Vagina (tissue), 2 donors: Measurements from ENCODE around the gene POLR3B. TPM values are rescaled to one million over a fixed set of nuclear protein-coding genes. Genes with fewer than 3 reads are reported as not detected.
"Not testable (repeated sequence)": the region's sequence is repeated elsewhere in the genome, so short reads cannot be mapped to it uniquely, and the experiment has no call there.

Experiments used
- DNase-seq, 2 donors: peaks; one replicate each; pipeline ENCODE4 v3.0.0-alpha.2; 2017; ENCODE audit errors: extremely low spot score in 2 of 2
- H3K27ac ChIP-seq: fragments of 200-600 bp; sonication (generic); one replicate; pipeline ENCODE4 v1.5.1; 2019
- H3K27me3 ChIP-seq: fragments of 200-600 bp; sonication (generic); one replicate; pipeline ENCODE4 v1.5.1; 2019
- H3K36me3 ChIP-seq, 2 donors: fragments of 200-600 bp; sonication (generic); one replicate each; pipeline ENCODE4 v1.5.1; 2017 to 2019
- H3K4me1 ChIP-seq: fragments of 200-600 bp; sonication (generic); one replicate; pipeline ENCODE4 v1.5.1; 2019
- H3K4me3 ChIP-seq, 2 donors: fragments of 200-600 bp; sonication (generic); 1 replicate in 1 of 2; 2 replicates in 1 of 2; pipeline ENCODE4 v1.5.1; 2016 to 2019
- H3K9me3 ChIP-seq: fragments of 200-600 bp; sonication (generic); one replicate; pipeline ENCODE4 v1.5.1; 2019
- CTCF ChIP-seq, 3 experiments: fragments of 450-650 bp in 2 of 3; fragments of 200-600 bp in 1 of 3; sonication (generic) in 1 of 3; IDR thresholded peaks; one replicate each; pipeline ENCODE4 v1.5.1; 2017 to 2019; ENCODE audit warnings: antibody characterized with exemption in 3 of 3, mild to moderate bottlenecking in 2 of 3, moderate library complexity in 2 of 3
- POLR2A ChIP-seq, 2 donors: fragments of 450-650 bp; IDR thresholded peaks; one replicate each; pipeline ENCODE4 v1.6.1; 2017; ENCODE audit warnings: antibody characterized with exemption in 2 of 2, mild to moderate bottlenecking in 2 of 2, moderate library complexity in 2 of 2
- POLR2AphosphoS5 ChIP-seq, 2 donors: sonication (generic); formaldehyde crosslinking; IDR thresholded peaks; one replicate each; pipeline ENCODE4 v1.9.0; 2017; ENCODE audit warnings: antibody characterized with exemption in 2 of 2, mild to moderate bottlenecking in 2 of 2, low read depth in 1 of 2; ENCODE audit not compliant: insufficient read depth in 1 of 2
- intact Hi-C: fragments of 100-400 bp; cut with DNase I; formaldehyde crosslinking; loops from one replicate; pipeline ENCODE4 v1.15.1; 2023
- total RNA-seq: library from RNA; depleted of rRNA; stranded (reverse); fragments of >200 nt; gene quantifications from one replicate; pipeline ENCODE4 v1.2.3, GENCODE V29; 2016

POLR3B gene
- total RNA-seq, 1 donor from 2014 or later = 10.1 TPM

- no peak for TF ChIP-seq CTCF (IDR thresholded peaks at IDR 0.05)
- no peak for TF ChIP-seq POLR2AphosphoS5 (IDR thresholded peaks at IDR 0.05; ENCODE audit: insufficient read depth in 1 of 2, low read depth in 1 of 2)
- no peak for TF ChIP-seq POLR2A (IDR thresholded peaks at IDR 0.05)
- DNase-seq = no peak
- Histone ChIP-seq H3K36me3 (peaks cover 0 to 9% of the 10 kb centered on the region in 2 donors), H3K4me3 (no peak overlapping the region), H3K9me3 (no peaks in the 10 kb centered on the region), H3K4me1 (peaks cover 16% of the 10 kb centered on the region), H3K27me3 (no peaks in the 10 kb centered on the region), H3K27ac (no peak overlapping the region)
- intact Hi-C loops = loop anchor here (2.0 kb wide), 1 partner anchor 50 kb away; no protein-coding TSS in a partner anchor
These were observed 5.4 kb downstream of the POLR3B start for GRCh38 chr12:106362971-106363370.

GRCh38 chr12:106364261-106364660, 6.7 kb downstream of the POLR3B start:
- H3K27ac ChIP-seq = no peak overlapping the region
- H3K4me3 ChIP-seq = no peak overlapping the region
- H3K36me3 ChIP-seq = peaks cover 0 to 14% of the 10 kb centered on the region in 2 donors
- intact Hi-C loops = no loop called here
- DNase-seq = no peak
- peaks cover 7% of the 10 kb centered on the region for H3K4me1 ChIP-seq
- TF ChIP-seq POLR2A (IDR thresholded peaks at IDR 0.05) = no peak
- TF ChIP-seq POLR2AphosphoS5 (IDR thresholded peaks at IDR 0.05; ENCODE audit: insufficient read depth in 1 of 2, low read depth in 1 of 2) = no peak
- TF ChIP-seq CTCF (IDR thresholded peaks at IDR 0.05) = no peak
- no peaks in the 10 kb centered on the region for H3K9me3 ChIP-seq
- H3K27me3 ChIP-seq = no peaks in the 10 kb centered on the region

- TF ChIP-seq POLR2A (IDR thresholded peaks at IDR 0.05) = no peak
- no peak for TF ChIP-seq CTCF (IDR thresholded peaks at IDR 0.05)
- Histone ChIP-seq H3K4me3 (no peak overlapping the region), H3K27ac (no peak overlapping the region), H3K36me3 (peaks cover 0 to 30% of the 10 kb centered on the region in 2 donors), H3K27me3 (no peaks in the 10 kb centered on the region), H3K9me3 (no peaks in the 10 kb centered on the region), H3K4me1 (no peaks in the 10 kb centered on the region)
- intact Hi-C loops = no loop called here
- DNase-seq = no peak
These were observed 12.2 kb downstream of the POLR3B start for GRCh38 chr12:106369624-106370346.

GRCh38 chr12:106378788-106379187, 21.2 kb downstream of the POLR3B start:
- TF ChIP-seq POLR2AphosphoS5 (IDR thresholded peaks at IDR 0.05; ENCODE audit: insufficient read depth in 1 of 2, low read depth in 1 of 2) = no peak
- TF ChIP-seq CTCF (IDR thresholded peaks at IDR 0.05) = no peak
- TF ChIP-seq POLR2A (IDR thresholded peaks at IDR 0.05) = no peak
- intact Hi-C loops = no loop called here
- DNase-seq = no peak
- Histone ChIP-seq H3K27me3 (no peaks in the 10 kb centered on the region), H3K4me1 (no peaks in the 10 kb centered on the region), H3K9me3 (no peaks in the 10 kb centered on the region), H3K36me3 (peaks cover 0 to 54% of the 10 kb centered on the region in 2 donors), H3K27ac (no peak overlapping the region), H3K4me3 (no peak overlapping the region)

- intact Hi-C loops = loop anchor here (10.0 kb wide), 1 partner anchor 724 kb away; no protein-coding TSS in a partner anchor
- no peaks in the 10 kb centered on the region for H3K4me1 ChIP-seq
- no peak overlapping the region for H3K27ac ChIP-seq
- peaks cover 0 to 42% of the 10 kb centered on the region in 2 donors for H3K36me3 ChIP-seq
- TF ChIP-seq POLR2A (IDR thresholded peaks at IDR 0.05) = no peak
- TF ChIP-seq POLR2AphosphoS5 (IDR thresholded peaks at IDR 0.05; ENCODE audit: insufficient read depth in 1 of 2, low read depth in 1 of 2) = no peak
- TF ChIP-seq CTCF (IDR thresholded peaks at IDR 0.05) = no peak
- no peaks in the 10 kb centered on the region for H3K9me3 ChIP-seq
- H3K4me3 ChIP-seq = no peak overlapping the region
- no peak for DNase-seq
- H3K27me3 ChIP-seq = no peaks in the 10 kb centered on the region
These were observed 23.4 kb downstream of the POLR3B start for GRCh38 chr12:106380954-106381353.

GRCh38 chr12:106381866-106382265, 24.3 kb downstream of the POLR3B start:
- not testable (repeated sequence) for H3K4me3 ChIP-seq, H3K4me1 ChIP-seq, H3K27ac ChIP-seq, H3K9me3 ChIP-seq, DNase-seq, H3K27me3 ChIP-seq
- intact Hi-C loops = loop anchor here (10.0 kb wide), 1 partner anchor 723 kb away; no protein-coding TSS in a partner anchor
- H3K36me3 ChIP-seq = peaks cover 0 to 34% of the 10 kb centered on the region in 2 donors
